IMR-90 (cell line): Measurements from ENCODE around the gene DNAAF3.

Experiments
- CEBPB ChIP-seq: IDR thresholded peaks from 2 replicates; pipeline ENCODE4 v1.6.1; 2012; ENCODE audit warnings: low read depth, low read length, improper control_type of control experiment
- CTCF ChIP-seq: conservative IDR thresholded peaks from 2 replicates; pipeline ENCODE4 v1.5.1; 2012; ENCODE audit warnings: mild to moderate bottlenecking, low read depth, low read length, improper control_type of control experiment
- MAFK ChIP-seq: IDR thresholded peaks from 2 replicates; pipeline ENCODE4 v1.6.1; 2012; ENCODE audit warnings: low read depth, low read length, improper control_type of control experiment
- MXI1 ChIP-seq: IDR thresholded peaks from 2 replicates; pipeline ENCODE4 v1.6.1; 2012; ENCODE audit warnings: low read depth, mild to moderate bottlenecking, low read length, moderate library complexity, borderline replicate concordance
- NFE2L2 ChIP-seq: fragments of 150-350 bp; IDR thresholded peaks from 2 replicates; pipeline ENCODE4 v1.6.1; 2016; ENCODE audit warnings: low read depth, mild to moderate bottlenecking, low read length
- POLR2A ChIP-seq: IDR thresholded peaks from 2 replicates; pipeline ENCODE4 v1.6.1; 2012; ENCODE audit warnings: mild to moderate bottlenecking, low read depth, low read length
- RAD21 ChIP-seq: IDR thresholded peaks from 2 replicates; pipeline ENCODE4 v1.6.1; 2012; ENCODE audit warnings: low read length, improper control_type of control experiment
- SMC3 ChIP-seq: fragments of 150-350 bp; IDR thresholded peaks from 2 replicates; pipeline ENCODE4 v1.6.1; 2016; ENCODE audit warnings: low read depth, mild to moderate bottlenecking, antibody characterized with exemption, low read length, moderate library complexity
- USF2 ChIP-seq: fragments of 150-350 bp; IDR thresholded peaks from 2 replicates; pipeline ENCODE4 v1.6.1; 2017; ENCODE audit warnings: mild to moderate bottlenecking, antibody characterized with exemption, low read length, low read depth

DNA sequence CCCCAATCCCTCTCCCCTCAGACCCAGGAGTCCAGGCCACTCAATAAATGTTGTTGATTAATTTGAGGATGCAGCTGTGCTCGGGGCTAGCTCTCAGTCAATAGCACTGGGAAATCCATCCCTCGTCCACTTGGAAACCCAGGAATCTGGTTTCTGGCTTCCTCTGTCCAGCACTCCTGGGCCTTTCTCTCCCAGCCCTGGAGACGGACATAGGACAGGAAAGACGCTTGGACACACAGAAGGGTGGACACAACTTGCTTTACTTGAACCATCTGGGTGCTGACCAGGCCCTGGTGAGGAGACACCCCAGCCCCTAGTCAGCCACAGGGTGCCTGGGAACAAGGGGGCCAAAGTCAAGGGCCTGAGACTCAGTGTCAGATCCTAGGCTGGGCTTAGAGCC, 8.0 kb downstream of the DNAAF3 start:
- TF ChIP-seq SMC3: no peak
- no peak for TF ChIP-seq CTCF
- TF ChIP-seq CEBPB: no peak
- TF ChIP-seq RAD21: no peak
- TF ChIP-seq USF2: no peak
- TF ChIP-seq POLR2A: no peak
- TF ChIP-seq MAFK: no peak
- TF ChIP-seq NFE2L2: no peak
- no peak for TF ChIP-seq MXI1
